22Rv1 (cell line): ENCODE data around the gene PRSS36.

Experiments
- ZFX ChIP-seq: fragments of 450-650 bp; IDR thresholded peaks from 2 replicates; pipeline ENCODE4 v1.6.1; 2017; ENCODE audit warnings: antibody characterized with exemption, borderline replicate concordance
- TF ChIP-seq, protein P1 (sequence below): fragments of 450-650 bp; IDR thresholded peaks from 2 replicates; pipeline ENCODE4 v1.5.1; 2017; ENCODE audit warnings: mild to moderate bottlenecking

DNA sequence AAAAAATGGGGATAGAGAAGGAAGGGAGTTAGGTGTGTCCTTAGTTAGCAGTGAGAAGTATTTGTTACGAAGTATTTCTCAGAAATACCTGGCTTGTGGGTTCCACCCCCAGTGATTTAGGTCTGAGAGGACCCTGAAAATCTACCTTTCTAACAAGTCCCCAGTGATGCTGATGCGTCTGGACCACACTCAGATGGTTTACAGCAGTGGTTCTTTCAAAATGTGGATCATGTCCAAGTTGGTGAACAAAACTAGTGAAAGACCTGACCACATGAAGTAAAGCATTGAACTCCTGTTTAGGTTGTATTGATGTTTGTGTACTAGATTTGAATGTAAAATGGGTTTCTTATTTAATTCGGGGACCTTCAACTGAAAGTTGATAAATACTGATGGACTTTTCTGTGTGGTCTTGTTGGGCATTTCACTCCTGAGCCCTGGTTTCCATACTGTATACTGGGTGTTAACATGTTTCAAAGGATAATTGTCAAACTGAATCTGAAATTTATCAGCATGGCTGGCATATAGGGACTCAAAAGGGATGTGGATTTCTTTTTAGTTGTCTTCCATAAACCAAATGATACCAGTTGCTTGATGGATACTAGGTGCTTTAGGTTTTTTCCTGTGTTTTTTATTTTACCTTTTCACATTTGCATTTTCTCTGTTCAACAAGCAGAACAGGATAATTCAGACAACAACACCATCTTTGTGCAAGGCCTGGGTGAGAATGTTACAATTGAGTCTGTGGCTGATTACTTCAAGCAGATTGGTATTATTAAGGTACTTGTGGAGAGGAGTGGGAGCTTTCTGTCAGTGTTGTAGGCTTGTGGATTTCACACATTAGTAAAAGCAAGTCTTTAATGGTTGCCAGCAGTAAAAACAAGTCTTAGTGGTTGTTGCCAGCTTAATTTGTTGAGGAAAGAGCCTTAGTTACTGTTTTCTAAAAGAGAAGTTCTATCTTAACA, 38.9 kb upstream of the PRSS36 start:
- TF ChIP-seq, protein P1, sequence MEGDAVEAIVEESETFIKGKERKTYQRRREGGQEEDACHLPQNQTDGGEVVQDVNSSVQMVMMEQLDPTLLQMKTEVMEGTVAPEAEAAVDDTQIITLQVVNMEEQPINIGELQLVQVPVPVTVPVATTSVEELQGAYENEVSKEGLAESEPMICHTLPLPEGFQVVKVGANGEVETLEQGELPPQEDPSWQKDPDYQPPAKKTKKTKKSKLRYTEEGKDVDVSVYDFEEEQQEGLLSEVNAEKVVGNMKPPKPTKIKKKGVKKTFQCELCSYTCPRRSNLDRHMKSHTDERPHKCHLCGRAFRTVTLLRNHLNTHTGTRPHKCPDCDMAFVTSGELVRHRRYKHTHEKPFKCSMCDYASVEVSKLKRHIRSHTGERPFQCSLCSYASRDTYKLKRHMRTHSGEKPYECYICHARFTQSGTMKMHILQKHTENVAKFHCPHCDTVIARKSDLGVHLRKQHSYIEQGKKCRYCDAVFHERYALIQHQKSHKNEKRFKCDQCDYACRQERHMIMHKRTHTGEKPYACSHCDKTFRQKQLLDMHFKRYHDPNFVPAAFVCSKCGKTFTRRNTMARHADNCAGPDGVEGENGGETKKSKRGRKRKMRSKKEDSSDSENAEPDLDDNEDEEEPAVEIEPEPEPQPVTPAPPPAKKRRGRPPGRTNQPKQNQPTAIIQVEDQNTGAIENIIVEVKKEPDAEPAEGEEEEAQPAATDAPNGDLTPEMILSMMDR = no peak
- no peak for TF ChIP-seq ZFX
